DMS153 treated with DMSO at 0.1 percent for 48 hours (cell line): ENCODE measurements around the gene GNPTG.
"Not testable (repeated sequence)": the region's sequence is repeated elsewhere in the genome, so short reads cannot be mapped to it uniquely, and the experiment has no call there.

Experiments used
- DNase-seq: peaks from one replicate; lab custom pipeline; 2025; ENCODE audit not compliant: unreplicated experiment; lab: John Stamatoyannopoulos, UW

Gene GNPTG

GRCh38 chr16:1318268-1318545, 33.5 kb upstream of the GNPTG start:
- no peak for DNase-seq

- DNase-seq = no peak
These were observed 32.7 kb upstream of the GNPTG start for GRCh38 chr16:1319041-1319440.

GRCh38 chr16:1320097-1320496, 31.6 kb upstream of the GNPTG start:
- DNase-seq = no peak

- no peak for DNase-seq
These were observed 31.0 kb upstream of the GNPTG start for GRCh38 chr16:1320658-1321240.

- DNase-seq = no peak
These were observed 29.3 kb upstream of the GNPTG start for GRCh38 chr16:1322407-1322806.

- DNase-seq = no peak
These were observed 28.2 kb upstream of the GNPTG start for GRCh38 chr16:1323296-1324239.

- DNase-seq = no peak
These were observed 27.4 kb upstream of the GNPTG start for GRCh38 chr16:1324286-1324826.

- no peak for DNase-seq
These were observed 26.5 kb upstream of the GNPTG start for GRCh38 chr16:1325261-1325660.

GRCh38 chr16:1325673-1326371, 25.9 kb upstream of the GNPTG start:
- no peak for DNase-seq

- no peak for DNase-seq
These were observed 25.3 kb upstream of the GNPTG start for GRCh38 chr16:1326391-1326790.

GRCh38 chr16:1326946-1327618, 24.6 kb upstream of the GNPTG start:
- DNase-seq = no peak

GRCh38 chr16:1327619-1327947, 24.1 kb upstream of the GNPTG start:
- no peak for DNase-seq

GRCh38 chr16:1328136-1328535, 23.6 kb upstream of the GNPTG start:
- DNase-seq = not testable (repeated sequence)

- not testable (repeated sequence) for DNase-seq
These were observed 22.8 kb upstream of the GNPTG start for GRCh38 chr16:1328961-1329360.

- no peak for DNase-seq
These were observed 21.3 kb upstream of the GNPTG start for GRCh38 chr16:1330260-1330914.

- DNase-seq = no peak
These were observed 20.6 kb upstream of the GNPTG start for GRCh38 chr16:1330931-1331711.

- DNase-seq = peak; percentile 75
These were observed 19.8 kb upstream of the GNPTG start for GRCh38 chr16:1331712-1332617.

- no peak for DNase-seq
These were observed 19.0 kb upstream of the GNPTG start for GRCh38 chr16:1332618-1333148.
